Measurements from ENCODE around the gene TBC1D4. TPM values are rescaled to one million over a fixed set of nuclear protein-coding genes. Genes with fewer than 3 reads are reported as not detected.
A peak's percentile ranks its signal among the peaks of the same experiment; 100 is the strongest.

The TBC1D4 gene
- total and polyA plus RNA-seq, 10 of the 15 experiments (the other 5 are each of a cell fraction or from before 2014, with no cell fraction given) = 11.0 to 38.6 (median 25.5) TPM

GRCh38 chr13:75299913-75300862 lies 181.8 kb downstream of the TBC1D4 start (continued):
- TF ChIP-seq CTCF (IDR thresholded peaks at IDR 0.05 in 2 of 3, conservative IDR thresholded peaks at IDR 0.05 in 1 of 3; ENCODE audit: control insufficient read depth in 2 of 3, extremely low read depth in 1 of 3, insufficient read depth in 1 of 3, low read depth in 3 of 3, low read length in 3 of 3) = no peak
- no peak for TF ChIP-seq IRF5 (IDR thresholded peaks at IDR 0.05; ENCODE audit: borderline replicate concordance)
- no peak for TF ChIP-seq USF2 (IDR thresholded peaks at IDR 0.05; ENCODE audit: borderline replicate concordance, low read depth, low read length)
- TF ChIP-seq STAT1 (conservative IDR thresholded peaks at IDR 0.05) = no peak
- TF ChIP-seq IRF3 (IDR thresholded peaks at IDR 0.05) = no peak
- TF ChIP-seq EED (IDR thresholded peaks at IDR 0.05; ENCODE audit: low read depth) = no peak
- TF ChIP-seq WRNIP1 (IDR thresholded peaks at IDR 0.05; ENCODE audit: borderline replicate concordance, low read depth, low read length) = no peak
- TF ChIP-seq EP300 (IDR thresholded peaks at IDR 0.05; ENCODE audit: borderline replicate concordance in 1 of 2, control insufficient read depth in 1 of 2, low read depth in 2 of 2, low read length in 2 of 2) = peak; percentile 62 to 71; a peak in 3 of 4 replicates
- TF ChIP-seq ZSCAN29 (IDR thresholded peaks at IDR 0.05) = no peak
- no peak; the same call in 1 of the 2 replicates for TF ChIP-seq CHD2 (IDR thresholded peaks at IDR 0.05; ENCODE audit: borderline replicate concordance, low read depth, low read length)
- TF ChIP-seq ZNF622 (IDR thresholded peaks at IDR 0.05) = no peak
- TF ChIP-seq MLLT1 (IDR thresholded peaks at IDR 0.05) = no peak
- no peak for TF ChIP-seq ZZZ3 (IDR thresholded peaks at IDR 0.05; ENCODE audit: control insufficient read depth, insufficient read length, low read depth)
- TF ChIP-seq RCOR1 (conservative IDR thresholded peaks at IDR 0.05; ENCODE audit: low read depth, low read length) = no peak
- no peak for TF ChIP-seq RBBP5 (conservative IDR thresholded peaks at IDR 0.05)
- no peak for TF ChIP-seq LARP7 (IDR thresholded peaks at IDR 0.05)
- TF ChIP-seq HDAC2 (IDR thresholded peaks at IDR 0.05) = no peak
- peak; percentile 47; the same call in 1 of the 2 replicates for TF ChIP-seq PML (IDR thresholded peaks at IDR 0.05; ENCODE audit: low read length)
- TF ChIP-seq TCF3 (IDR thresholded peaks at IDR 0.05; ENCODE audit: borderline replicate concordance, insufficient read depth, low read depth, low read length) = no peak
- TF ChIP-seq CBX3 (IDR thresholded peaks at IDR 0.05; ENCODE audit: borderline replicate concordance, low read depth) = no peak
- peak; percentile 41; the same call in 1 of the 2 replicates for TF ChIP-seq MTA2 (IDR thresholded peaks at IDR 0.05; ENCODE audit: low read depth)

Data from GM12878 (cell line).